Keratinocyte (primary cell): ENCODE data around the gene OR2A5. TPM values are rescaled to one million over a fixed set of nuclear protein-coding genes. Genes with fewer than 3 reads are reported as not detected.

Experiments used
- DNase-seq: peaks from one replicate; pipeline ENCODE4 v3.0.0-alpha.2; 2011; ENCODE audit warnings: low read depth, missing footprints, low spot score
- FAIRE-seq: peaks from 2 replicates; lab custom pipeline; 2011; peaks lifted over from hg19 to GRCh38; lab: Jason Lieb, UNC
- H2AFZ ChIP-seq: 2 replicates; pipeline ENCODE4 v1.6.0; 2012; ENCODE audit warnings: low read length, control low read depth, inconsistent platforms; ENCODE audit not compliant: control insufficient read depth
- H3K27ac ChIP-seq: 2 replicates; pipeline ENCODE4 v1.5.1; 2011; ENCODE audit warnings: low read length; ENCODE audit not compliant: control insufficient read depth, insufficient read depth
- H3K27me3 ChIP-seq: 3 replicates; pipeline ENCODE4 v1.6.0; 2011; ENCODE audit warnings: low read length; ENCODE audit not compliant: control insufficient read depth, insufficient read depth; ENCODE audit errors: extremely low read depth
- H3K36me3 ChIP-seq, 2 experiments: 2 replicates in 1 of 2; 3 replicates in 1 of 2; pipeline ENCODE4 v1.5.1; 2011; ENCODE audit warnings: low read length in 2 of 2, mild to moderate bottlenecking in 1 of 2; ENCODE audit not compliant: control insufficient read depth in 2 of 2, insufficient read depth in 2 of 2; ENCODE audit errors: extremely low read depth in 1 of 2
- H3K4me1 ChIP-seq: 3 replicates; pipeline ENCODE4 v1.5.1; 2011; ENCODE audit warnings: low read length; ENCODE audit not compliant: control insufficient read depth, insufficient read depth; ENCODE audit errors: extremely low read depth
- H3K4me2 ChIP-seq: 3 replicates; pipeline ENCODE4 v1.6.0; 2011; ENCODE audit warnings: low read depth, low read length; ENCODE audit not compliant: control insufficient read depth, insufficient read depth; ENCODE audit errors: extremely low read depth
- H3K4me3 ChIP-seq, 3 experiments: fragments of 200-600 bp in 1 of 3; sonication (generic) in 1 of 3; 2 replicates in 2 of 3; 3 replicates in 1 of 3; pipeline ENCODE4 v1.5.1; 2011 to 2016; ENCODE audit warnings: low read length in 3 of 3, mild to moderate bottlenecking in 3 of 3, control low read depth in 2 of 3, inconsistent platforms in 1 of 3, low read depth in 1 of 3, mixed read lengths in 1 of 3, mixed run types in 1 of 3, moderate library complexity in 1 of 3; ENCODE audit not compliant: control insufficient read depth in 2 of 3, insufficient read depth in 2 of 3; ENCODE audit errors: extremely low read depth in 1 of 3
- H3K79me2 ChIP-seq: 2 replicates; pipeline ENCODE4 v1.6.0; 2012; ENCODE audit warnings: low read length; ENCODE audit not compliant: control insufficient read depth, insufficient read depth
- H3K9ac ChIP-seq: 3 replicates; pipeline ENCODE4 v1.6.0; 2011; ENCODE audit warnings: low read length; ENCODE audit not compliant: control insufficient read depth, insufficient read depth; ENCODE audit errors: extremely low read depth
- H3K9me1 ChIP-seq: 3 replicates; pipeline ENCODE4 v1.6.0; 2011; ENCODE audit warnings: low read length; ENCODE audit not compliant: control insufficient read depth, insufficient read depth; ENCODE audit errors: extremely low read depth
- H3K9me3 ChIP-seq: 2 replicates; pipeline ENCODE4 v1.5.1; 2012; ENCODE audit warnings: low read depth, low read length; ENCODE audit not compliant: control insufficient read depth
- H4K20me1 ChIP-seq: 3 replicates; pipeline ENCODE4 v1.6.0; 2011; ENCODE audit warnings: low read length; ENCODE audit not compliant: control insufficient read depth, insufficient read depth; ENCODE audit errors: extremely low read depth
- EZH2 ChIP-seq: IDR thresholded peaks from one replicate; pipeline ENCODE4 v1.6.1; 2012; ENCODE audit warnings: inconsistent platforms, mild to moderate bottlenecking, low read length, moderate library complexity
- dilution Hi-C: fragments of 300-500 bp; cut with MboI; formaldehyde crosslinking; loops from one replicate; pipeline ENCODE4 v1.7.0; 2020; ENCODE audit warnings: low sequenced_read_pairs; ENCODE audit not compliant: extremely low pct_ligation_motif_present
- polyA plus RNA-seq, 5 experiments: library from polyadenylated mRNA; depleted of rRNA in 3 of 5; stranded (reverse) in 3 of 5; stranded (forward) in 1 of 5; unstranded in 1 of 5; fragments of >200 nt; gene quantifications; 1 replicate in 1 of 5; 2 replicates in 3 of 5; 3 replicates in 1 of 5; pipeline versions ENCODE4 v1.2.1 to v1.2.3, GENCODE V29; 2011 to 2012; ENCODE audit warnings: missing spikeins in 2 of 5, low read depth in 1 of 5, low replicate concordance in 1 of 5
- TF ChIP-seq, protein P1 (sequence below), 3 experiments: IDR thresholded peaks in 1 of 3; conservative IDR thresholded peaks in 1 of 3; optimal IDR thresholded peaks in 1 of 3; 2 replicates in 2 of 3; 3 replicates in 1 of 3; pipeline versions ENCODE3 to v1.5.1; 2011; ENCODE audit warnings: low read length in 3 of 3, mild to moderate bottlenecking in 3 of 3, moderate library complexity in 2 of 3, control low read depth in 1 of 3, inconsistent platforms in 1 of 3; ENCODE audit not compliant: insufficient read depth in 2 of 3; ENCODE audit errors: extremely low read depth in 1 of 3

OR2A5 gene
- polyA plus RNA-seq, 1 donor (not counting 4 experiments of a cell fraction or from before 2014, with no cell fraction given) = not detected

- no peak for DNase-seq
- Histone ChIP-seq H3K9me1 (no peaks in the 10 kb centered on the region), H3K9me3 (no peaks in the 10 kb centered on the region), H3K4me1 (no peaks in the 10 kb centered on the region), H3K4me3 (no peak overlapping the region), H3K9ac (no peak overlapping the region), H2AFZ (no peak overlapping the region), H3K79me2 (no peaks in the 10 kb centered on the region), H4K20me1 (no peaks in the 10 kb centered on the region), H3K4me2 (no peak overlapping the region), H3K36me3 (no peaks in the 10 kb centered on the region), H3K27ac (no peak overlapping the region), H3K27me3 (no peaks in the 10 kb centered on the region)
- dilution Hi-C loops = no loop called here
- TF ChIP-seq, protein P1, sequence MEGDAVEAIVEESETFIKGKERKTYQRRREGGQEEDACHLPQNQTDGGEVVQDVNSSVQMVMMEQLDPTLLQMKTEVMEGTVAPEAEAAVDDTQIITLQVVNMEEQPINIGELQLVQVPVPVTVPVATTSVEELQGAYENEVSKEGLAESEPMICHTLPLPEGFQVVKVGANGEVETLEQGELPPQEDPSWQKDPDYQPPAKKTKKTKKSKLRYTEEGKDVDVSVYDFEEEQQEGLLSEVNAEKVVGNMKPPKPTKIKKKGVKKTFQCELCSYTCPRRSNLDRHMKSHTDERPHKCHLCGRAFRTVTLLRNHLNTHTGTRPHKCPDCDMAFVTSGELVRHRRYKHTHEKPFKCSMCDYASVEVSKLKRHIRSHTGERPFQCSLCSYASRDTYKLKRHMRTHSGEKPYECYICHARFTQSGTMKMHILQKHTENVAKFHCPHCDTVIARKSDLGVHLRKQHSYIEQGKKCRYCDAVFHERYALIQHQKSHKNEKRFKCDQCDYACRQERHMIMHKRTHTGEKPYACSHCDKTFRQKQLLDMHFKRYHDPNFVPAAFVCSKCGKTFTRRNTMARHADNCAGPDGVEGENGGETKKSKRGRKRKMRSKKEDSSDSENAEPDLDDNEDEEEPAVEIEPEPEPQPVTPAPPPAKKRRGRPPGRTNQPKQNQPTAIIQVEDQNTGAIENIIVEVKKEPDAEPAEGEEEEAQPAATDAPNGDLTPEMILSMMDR (optimal IDR thresholded peaks at IDR 0.05 in 1 of 3, IDR thresholded peaks at IDR 0.05 in 1 of 3, conservative IDR thresholded peaks at IDR 0.05 in 1 of 3; ENCODE audit: extremely low read depth in 1 of 3, insufficient read depth in 2 of 3, low read length in 3 of 3) = no peak
- no peak for TF ChIP-seq EZH2
- no peak for FAIRE-seq
Measured at GRCh38 chr7:144028547-144028946, 20.2 kb upstream of the OR2A5 start.

DNA sequence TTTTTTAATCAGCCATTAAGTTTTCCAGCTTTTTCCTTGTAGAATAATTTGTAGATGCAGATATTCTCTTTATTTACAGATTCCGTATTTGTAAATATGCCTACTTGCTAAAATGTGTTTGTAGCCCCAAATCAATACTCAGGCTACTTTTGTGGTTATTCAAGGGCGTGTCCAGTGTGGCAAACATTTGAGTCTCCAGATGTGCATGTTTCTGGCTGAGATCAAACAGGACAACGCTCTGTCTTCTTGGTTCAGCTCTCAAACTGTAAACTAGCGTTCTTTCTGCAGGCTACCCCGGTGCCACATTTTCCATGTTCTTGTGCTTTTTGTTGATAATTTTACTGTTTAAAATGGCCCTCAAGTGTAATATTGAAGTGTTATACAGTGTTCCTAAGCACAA, 16.2 kb upstream of the OR2A5 start:
- Histone ChIP-seq H2AFZ (no peak overlapping the region), H3K36me3 (no peaks in the 10 kb centered on the region), H3K4me2 (no peak overlapping the region), H3K9me3 (no peaks in the 10 kb centered on the region), H4K20me1 (no peaks in the 10 kb centered on the region), H3K4me1 (no peaks in the 10 kb centered on the region), H3K4me3 (no peak overlapping the region), H3K27ac (no peak overlapping the region), H3K27me3 (no peaks in the 10 kb centered on the region), H3K79me2 (no peaks in the 10 kb centered on the region), H3K9ac (no peak overlapping the region), H3K9me1 (no peaks in the 10 kb centered on the region)
- no peak for FAIRE-seq
- no peak for DNase-seq
- dilution Hi-C loops = no loop called here
- no peak for TF ChIP-seq EZH2
- TF ChIP-seq, protein P1 (optimal IDR thresholded peaks at IDR 0.05 in 1 of 3, IDR thresholded peaks at IDR 0.05 in 1 of 3, conservative IDR thresholded peaks at IDR 0.05 in 1 of 3; ENCODE audit: extremely low read depth in 1 of 3, insufficient read depth in 2 of 3, low read length in 3 of 3) = no peak
